ENCODE measurements around the gene DCAF11.
"Not testable (repeated sequence)": the region's sequence is repeated elsewhere in the genome, so short reads cannot be mapped to it uniquely, and the experiment has no call there.

Gene DCAF11

GRCh38 chr14:24096545-24097181, 17.9 kb upstream of the DCAF11 start:
- DNase-seq (ENCODE audit: low read depth in 2 of 2) = no peak

GRCh38 chr14:24098229-24098926, 16.2 kb upstream of the DCAF11 start:
- DNase-seq (ENCODE audit: low read depth in 2 of 2) = no peak

- DNase-seq (ENCODE audit: low read depth in 2 of 2) = no peak
Observed at GRCh38 chr14:24098927-24099813, 15.4 kb upstream of the DCAF11 start.

GRCh38 chr14:24100197-24100981, 14.2 kb upstream of the DCAF11 start:
- DNase-seq (ENCODE audit: low read depth in 2 of 2) = no peak

GRCh38 chr14:24100982-24101494, 13.5 kb upstream of the DCAF11 start:
- no peak for DNase-seq (ENCODE audit: low read depth in 2 of 2)

GRCh38 chr14:24102357-24103048, 12.1 kb upstream of the DCAF11 start:
- no peak for DNase-seq (ENCODE audit: low read depth in 2 of 2)

- no peak for DNase-seq (ENCODE audit: low read depth in 2 of 2)
Observed at GRCh38 chr14:24103451-24103850, 11.1 kb upstream of the DCAF11 start.

- DNase-seq (ENCODE audit: low read depth in 2 of 2) = not testable (repeated sequence)
Observed at GRCh38 chr14:24105609-24106239, 8.9 kb upstream of the DCAF11 start.

GRCh38 chr14:24106672-24107271, 7.8 kb upstream of the DCAF11 start:
- DNase-seq (ENCODE audit: low read depth in 2 of 2) = no peak

- no peak for DNase-seq (ENCODE audit: low read depth in 2 of 2)
Observed at GRCh38 chr14:24108336-24108874, 6.2 kb upstream of the DCAF11 start.

- DNase-seq (ENCODE audit: low read depth in 2 of 2) = no peak
Observed at GRCh38 chr14:24110060-24110459, 4.5 kb upstream of the DCAF11 start.

- DNase-seq (ENCODE audit: low read depth in 2 of 2) = no peak
Observed at GRCh38 chr14:24110523-24110922, 4.1 kb upstream of the DCAF11 start.

GRCh38 chr14:24113379-24113800, 1.2 kb upstream of the DCAF11 start:
- no peak for DNase-seq (ENCODE audit: low read depth in 2 of 2)

GRCh38 chr14:24113801-24114531, 611 bp upstream of the DCAF11 start:
- DNase-seq (ENCODE audit: low read depth in 2 of 2) = peak; percentile 50 to 58

GRCh38 chr14:24115422-24116127, 998 bp downstream of the DCAF11 start:
- no peak for DNase-seq (ENCODE audit: low read depth in 2 of 2)

GRCh38 chr14:24116128-24116814, 1.7 kb downstream of the DCAF11 start:
- DNase-seq (ENCODE audit: low read depth in 2 of 2) = no peak

GRCh38 chr14:24117179-24117578, 2.6 kb downstream of the DCAF11 start:
- no peak for DNase-seq (ENCODE audit: low read depth in 2 of 2)

GRCh38 chr14:24119691-24120090, 5.1 kb downstream of the DCAF11 start:
- DNase-seq (ENCODE audit: low read depth in 2 of 2) = no peak

All from stimulated activated CD8-positive, alpha-beta memory T cell treated with anti-CD3 and anti-CD28 coated beads, Interleukin-15, amount 100 ng/mL, for 4 hours (primary cell).